HepG2 (cell line): ENCODE results near the gene DAPK1. TPM values are rescaled to one million over a fixed set of nuclear protein-coding genes. Genes with fewer than 3 reads are reported as not detected.

Experiments
- ARNT ChIP-seq: fragments of 450-650 bp; IDR thresholded peaks from 2 replicates; pipeline ENCODE4 v1.6.1; 2017
- CHD4 ChIP-seq: fragments of 200-600 bp; sonication (generic); IDR thresholded peaks from 2 replicates; pipeline ENCODE4 v1.7.0; 2017; ENCODE audit warnings: mild to moderate bottlenecking, low read length, borderline replicate concordance
- DPF2 ChIP-seq: sonication (generic); formaldehyde crosslinking; IDR thresholded peaks from 2 replicates; pipeline ENCODE4 v1.4.0; 2020; ENCODE audit warnings: mild to moderate bottlenecking, low read depth, missing genetic modification reagents, borderline replicate concordance
- DR1 ChIP-seq: sonication (generic); formaldehyde crosslinking; IDR thresholded peaks from 2 replicates; pipeline ENCODE4 v1.8.0; 2021; ENCODE audit warnings: mild to moderate bottlenecking, missing genetic modification reagents, inconsistent platforms
- FOSL1 ChIP-seq: sonication (generic); formaldehyde crosslinking; IDR thresholded peaks from 2 replicates; pipeline ENCODE4 v1.9.0; 2021; ENCODE audit warnings: missing genetic modification reagents, borderline replicate concordance
- MED8 ChIP-seq: sonication (generic); formaldehyde crosslinking; IDR thresholded peaks from 2 replicates; pipeline ENCODE4 v1.8.1; 2023; ENCODE audit warnings: mild to moderate bottlenecking, missing genetic modification reagents; ENCODE audit not compliant: insufficient replicate concordance
- NCOA1 ChIP-seq: sonication (generic); formaldehyde crosslinking; IDR thresholded peaks from 2 replicates; pipeline ENCODE4 v1.9.0; 2021; ENCODE audit warnings: missing genetic modification reagents
- PHF21A ChIP-seq: sonication (generic); formaldehyde crosslinking; IDR thresholded peaks from 2 replicates; pipeline ENCODE4 v1.5.0; 2020; ENCODE audit warnings: mild to moderate bottlenecking, missing genetic modification reagents
- SIN3A ChIP-seq: IDR thresholded peaks from 2 replicates; pipeline ENCODE4 v1.6.1; 2011; ENCODE audit warnings: low read depth, mild to moderate bottlenecking, control low read depth, low read length, borderline replicate concordance
- TBX2 ChIP-seq: sonication (generic); formaldehyde crosslinking; IDR thresholded peaks from 2 replicates; pipeline ENCODE4 v1.5.0; 2020; ENCODE audit warnings: missing genetic modification reagents, mild to moderate bottlenecking, borderline replicate concordance
- ZNF543 ChIP-seq: sonication (generic); formaldehyde crosslinking; IDR thresholded peaks from 2 replicates; pipeline ENCODE4 v1.4.0; 2020; ENCODE audit warnings: mild to moderate bottlenecking, missing genetic modification reagents
- ZNF775 ChIP-seq: sonication (generic); formaldehyde crosslinking; IDR thresholded peaks from 2 replicates; pipeline ENCODE4 v1.4.0; 2020; ENCODE audit warnings: missing genetic modification reagents, mild to moderate bottlenecking, moderate library complexity, borderline replicate concordance
- ZNF83 ChIP-seq: sonication (generic); formaldehyde crosslinking; IDR thresholded peaks from 2 replicates; pipeline ENCODE4 v1.4.0; 2020; ENCODE audit warnings: missing genetic modification reagents, mild to moderate bottlenecking, borderline replicate concordance
- ZZZ3 ChIP-seq: sonication (generic); formaldehyde crosslinking; IDR thresholded peaks from 2 replicates; pipeline ENCODE4 v1.4.0; 2020; ENCODE audit warnings: missing genetic modification reagents, mild to moderate bottlenecking, borderline replicate concordance
- polyA plus RNA-seq, 8 experiments: library from polyadenylated mRNA; depleted of rRNA in 3 of 8; stranded (reverse) in 7 of 8; unstranded in 1 of 8; fragments of >200 nt; fragmentation: Illumina TruSeq in 4 of 8; extraction: Trizol in 4 of 8; gene quantifications; 2 replicates each; pipeline versions ENCODE4 v1.2.1 to v1.2.3, GENCODE V29; 2011 to 2016; ENCODE audit warnings: low read depth in 4 of 8, missing spikeins in 1 of 8, mixed read lengths in 1 of 8; ENCODE audit not compliant: insufficient read depth in 1 of 8
- total RNA-seq, 5 experiments: library from RNA; depleted of rRNA; stranded (reverse); fragments of >200 nt; fragmentation: Illumina TruSeq; extraction: Trizol; gene quantifications; 2 replicates each; pipeline ENCODE4 v1.2.3, GENCODE V29; 2016; ENCODE audit warnings: low read depth in 1 of 5
- TF ChIP-seq, protein P1 (sequence below): sonication (generic); formaldehyde crosslinking; IDR thresholded peaks from 2 replicates; pipeline ENCODE4 v1.4.0; 2020; ENCODE audit warnings: missing genetic modification reagents
- TF ChIP-seq, protein P2 (sequence below): sonication (generic); formaldehyde crosslinking; IDR thresholded peaks from 2 replicates; pipeline ENCODE4 v1.8.1; 2022; ENCODE audit warnings: mild to moderate bottlenecking, missing genetic modification reagents
- TF ChIP-seq, protein P3 (sequence below): sonication (generic); formaldehyde crosslinking; IDR thresholded peaks from 2 replicates; pipeline ENCODE4 v1.4.0; 2020; ENCODE audit warnings: missing genetic modification reagents, borderline replicate concordance
- TF ChIP-seq, protein P4 (sequence below), 2 experiments: sonication (generic) in 1 of 2; formaldehyde crosslinking in 1 of 2; IDR thresholded peaks; 2 replicates each; pipeline versions ENCODE4 v1.4.0 to v1.6.1; 2018 to 2020; ENCODE audit warnings: missing genetic modification reagents in 2 of 2, borderline replicate concordance in 1 of 2, low read depth in 1 of 2, mild to moderate bottlenecking in 1 of 2, missing biosample characterization in 1 of 2
- TF ChIP-seq, protein P5 (sequence below): IDR thresholded peaks from 2 replicates; pipeline ENCODE4 v1.6.1; 2016; ENCODE audit warnings: missing genetic modification reagents, missing compliant biosample characterization

Gene DAPK1
- total and polyA plus RNA-seq, 2 of the 13 experiments (the other 11 are each of a cell fraction or from before 2014, with no cell fraction given) = 35.7 to 35.9 TPM

DNA sequence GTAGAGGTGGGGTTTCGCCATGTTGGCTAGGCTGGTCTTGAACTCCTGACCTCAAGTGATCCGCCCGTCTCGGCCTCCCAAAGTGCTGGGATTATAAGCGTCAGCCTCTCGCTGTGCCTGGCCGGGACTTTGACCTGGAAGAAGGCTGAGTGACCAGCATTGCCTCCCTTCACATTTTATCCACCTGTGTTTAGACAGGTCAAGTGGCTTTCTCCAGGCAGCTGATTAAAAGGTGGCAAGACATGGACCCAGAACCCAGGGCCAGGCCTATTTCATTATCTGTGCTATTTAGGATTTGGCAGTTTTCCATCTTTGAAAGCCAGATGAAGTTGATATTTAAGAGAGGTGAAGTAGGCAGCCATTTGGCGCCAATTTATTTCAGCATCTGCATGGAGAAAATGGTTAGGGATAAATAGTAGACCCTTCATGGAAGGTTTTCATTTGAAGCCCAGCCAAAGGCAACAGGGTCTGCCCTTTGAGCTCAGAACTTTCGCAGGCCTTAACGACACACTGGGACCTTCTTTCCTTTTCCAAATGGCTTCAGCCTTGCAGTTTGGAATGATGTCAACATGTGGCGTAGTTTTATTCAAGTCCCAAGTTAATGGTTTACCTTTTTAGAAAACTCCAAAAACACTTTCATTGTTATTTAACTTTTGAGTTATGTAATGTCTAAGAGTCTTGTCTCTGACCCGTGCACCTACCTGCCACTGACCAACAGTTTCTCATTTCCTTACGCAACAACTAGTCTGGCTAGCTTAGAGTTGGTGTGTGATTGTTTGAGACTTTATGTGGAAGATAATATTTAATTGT is 8.4 kb downstream of the DAPK1 start (continued):
- TF ChIP-seq, protein P1, sequence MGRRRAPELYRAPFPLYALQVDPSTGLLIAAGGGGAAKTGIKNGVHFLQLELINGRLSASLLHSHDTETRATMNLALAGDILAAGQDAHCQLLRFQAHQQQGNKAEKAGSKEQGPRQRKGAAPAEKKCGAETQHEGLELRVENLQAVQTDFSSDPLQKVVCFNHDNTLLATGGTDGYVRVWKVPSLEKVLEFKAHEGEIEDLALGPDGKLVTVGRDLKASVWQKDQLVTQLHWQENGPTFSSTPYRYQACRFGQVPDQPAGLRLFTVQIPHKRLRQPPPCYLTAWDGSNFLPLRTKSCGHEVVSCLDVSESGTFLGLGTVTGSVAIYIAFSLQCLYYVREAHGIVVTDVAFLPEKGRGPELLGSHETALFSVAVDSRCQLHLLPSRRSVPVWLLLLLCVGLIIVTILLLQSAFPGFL (CRISPR knock-in tag) = no peak
- TF ChIP-seq, protein P2, sequence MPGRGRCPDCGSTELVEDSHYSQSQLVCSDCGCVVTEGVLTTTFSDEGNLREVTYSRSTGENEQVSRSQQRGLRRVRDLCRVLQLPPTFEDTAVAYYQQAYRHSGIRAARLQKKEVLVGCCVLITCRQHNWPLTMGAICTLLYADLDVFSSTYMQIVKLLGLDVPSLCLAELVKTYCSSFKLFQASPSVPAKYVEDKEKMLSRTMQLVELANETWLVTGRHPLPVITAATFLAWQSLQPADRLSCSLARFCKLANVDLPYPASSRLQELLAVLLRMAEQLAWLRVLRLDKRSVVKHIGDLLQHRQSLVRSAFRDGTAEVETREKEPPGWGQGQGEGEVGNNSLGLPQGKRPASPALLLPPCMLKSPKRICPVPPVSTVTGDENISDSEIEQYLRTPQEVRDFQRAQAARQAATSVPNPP (CRISPR knock-in tag) = no peak; the same call in 1 of the 2 replicates
- TF ChIP-seq ARNT (no peak), MED8 (CRISPR knock-in tag) (no peak), ZNF83 (CRISPR knock-in tag) (no peak), SIN3A (no peak), TBX2 (CRISPR knock-in tag) (peak; percentile 57; the same call in 1 of the 2 replicates), ZZZ3 (CRISPR knock-in tag) (no peak), ZNF543 (CRISPR knock-in tag) (0 out of 2 replicates have a peak, but pooled peaks have one; percentile 40), ZNF775 (CRISPR knock-in tag) (0 out of 2 replicates have a peak, but pooled peaks have one; percentile 20), DPF2 (CRISPR knock-in tag) (0 out of 2 replicates have a peak, but pooled peaks have one; percentile 54), CHD4 (no peak; the same call in 1 of the 2 replicates), PHF21A (CRISPR knock-in tag) (peak; percentile 87), FOSL1 (CRISPR knock-in tag) (no peak), DR1 (CRISPR knock-in tag) (no peak), NCOA1 (CRISPR knock-in tag) (no peak)
- TF ChIP-seq, protein P3, sequence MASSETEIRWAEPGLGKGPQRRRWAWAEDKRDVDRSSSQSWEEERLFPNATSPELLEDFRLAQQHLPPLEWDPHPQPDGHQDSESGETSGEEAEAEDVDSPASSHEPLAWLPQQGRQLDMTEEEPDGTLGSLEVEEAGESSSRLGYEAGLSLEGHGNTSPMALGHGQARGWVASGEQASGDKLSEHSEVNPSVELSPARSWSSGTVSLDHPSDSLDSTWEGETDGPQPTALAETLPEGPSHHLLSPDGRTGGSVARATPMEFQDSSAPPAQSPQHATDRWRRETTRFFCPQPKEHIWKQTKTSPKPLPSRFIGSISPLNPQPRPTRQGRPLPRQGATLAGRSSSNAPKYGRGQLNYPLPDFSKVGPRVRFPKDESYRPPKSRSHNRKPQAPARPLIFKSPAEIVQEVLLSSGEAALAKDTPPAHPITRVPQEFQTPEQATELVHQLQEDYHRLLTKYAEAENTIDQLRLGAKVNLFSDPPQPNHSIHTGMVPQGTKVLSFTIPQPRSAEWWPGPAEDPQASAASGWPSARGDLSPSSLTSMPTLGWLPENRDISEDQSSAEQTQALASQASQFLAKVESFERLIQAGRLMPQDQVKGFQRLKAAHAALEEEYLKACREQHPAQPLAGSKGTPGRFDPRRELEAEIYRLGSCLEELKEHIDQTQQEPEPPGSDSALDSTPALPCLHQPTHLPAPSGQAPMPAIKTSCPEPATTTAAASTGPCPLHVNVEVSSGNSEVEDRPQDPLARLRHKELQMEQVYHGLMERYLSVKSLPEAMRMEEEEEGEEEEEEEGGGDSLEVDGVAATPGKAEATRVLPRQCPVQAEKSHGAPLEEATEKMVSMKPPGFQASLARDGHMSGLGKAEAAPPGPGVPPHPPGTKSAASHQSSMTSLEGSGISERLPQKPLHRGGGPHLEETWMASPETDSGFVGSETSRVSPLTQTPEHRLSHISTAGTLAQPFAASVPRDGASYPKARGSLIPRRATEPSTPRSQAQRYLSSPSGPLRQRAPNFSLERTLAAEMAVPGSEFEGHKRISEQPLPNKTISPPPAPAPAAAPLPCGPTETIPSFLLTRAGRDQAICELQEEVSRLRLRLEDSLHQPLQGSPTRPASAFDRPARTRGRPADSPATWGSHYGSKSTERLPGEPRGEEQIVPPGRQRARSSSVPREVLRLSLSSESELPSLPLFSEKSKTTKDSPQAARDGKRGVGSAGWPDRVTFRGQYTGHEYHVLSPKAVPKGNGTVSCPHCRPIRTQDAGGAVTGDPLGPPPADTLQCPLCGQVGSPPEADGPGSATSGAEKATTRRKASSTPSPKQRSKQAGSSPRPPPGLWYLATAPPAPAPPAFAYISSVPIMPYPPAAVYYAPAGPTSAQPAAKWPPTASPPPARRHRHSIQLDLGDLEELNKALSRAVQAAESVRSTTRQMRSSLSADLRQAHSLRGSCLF (CRISPR knock-in tag) = no peak
- TF ChIP-seq, protein P4, sequence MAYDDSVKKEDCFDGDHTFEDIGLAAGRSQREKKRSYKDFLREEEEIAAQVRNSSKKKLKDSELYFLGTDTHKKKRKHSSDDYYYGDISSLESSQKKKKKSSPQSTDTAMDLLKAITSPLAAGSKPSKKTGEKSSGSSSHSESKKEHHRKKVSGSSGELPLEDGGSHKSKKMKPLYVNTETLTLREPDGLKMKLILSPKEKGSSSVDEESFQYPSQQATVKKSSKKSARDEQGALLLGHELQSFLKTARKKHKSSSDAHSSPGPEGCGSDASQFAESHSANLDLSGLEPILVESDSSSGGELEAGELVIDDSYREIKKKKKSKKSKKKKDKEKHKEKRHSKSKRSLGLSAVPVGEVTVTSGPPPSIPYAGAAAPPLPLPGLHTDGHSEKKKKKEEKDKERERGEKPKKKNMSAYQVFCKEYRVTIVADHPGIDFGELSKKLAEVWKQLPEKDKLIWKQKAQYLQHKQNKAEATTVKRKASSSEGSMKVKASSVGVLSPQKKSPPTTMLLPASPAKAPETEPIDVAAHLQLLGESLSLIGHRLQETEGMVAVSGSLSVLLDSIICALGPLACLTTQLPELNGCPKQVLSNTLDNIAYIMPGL (CRISPR knock-in tag; IDR thresholded peaks at IDR 0.05; ENCODE audit: borderline replicate concordance in 1 of 2, low read depth in 1 of 2) = peak in 1 of 2 experiments; percentile 14; a peak in 1 of 4 replicates
- TF ChIP-seq, protein P5, sequence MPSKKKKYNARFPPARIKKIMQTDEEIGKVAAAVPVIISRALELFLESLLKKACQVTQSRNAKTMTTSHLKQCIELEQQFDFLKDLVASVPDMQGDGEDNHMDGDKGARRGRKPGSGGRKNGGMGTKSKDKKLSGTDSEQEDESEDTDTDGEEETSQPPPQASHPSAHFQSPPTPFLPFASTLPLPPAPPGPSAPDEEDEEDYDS (CRISPR knock-in tag) = peak; percentile 74
